ENCODE measurements around the gene FAM170B.

The FAM170B gene

DNA sequence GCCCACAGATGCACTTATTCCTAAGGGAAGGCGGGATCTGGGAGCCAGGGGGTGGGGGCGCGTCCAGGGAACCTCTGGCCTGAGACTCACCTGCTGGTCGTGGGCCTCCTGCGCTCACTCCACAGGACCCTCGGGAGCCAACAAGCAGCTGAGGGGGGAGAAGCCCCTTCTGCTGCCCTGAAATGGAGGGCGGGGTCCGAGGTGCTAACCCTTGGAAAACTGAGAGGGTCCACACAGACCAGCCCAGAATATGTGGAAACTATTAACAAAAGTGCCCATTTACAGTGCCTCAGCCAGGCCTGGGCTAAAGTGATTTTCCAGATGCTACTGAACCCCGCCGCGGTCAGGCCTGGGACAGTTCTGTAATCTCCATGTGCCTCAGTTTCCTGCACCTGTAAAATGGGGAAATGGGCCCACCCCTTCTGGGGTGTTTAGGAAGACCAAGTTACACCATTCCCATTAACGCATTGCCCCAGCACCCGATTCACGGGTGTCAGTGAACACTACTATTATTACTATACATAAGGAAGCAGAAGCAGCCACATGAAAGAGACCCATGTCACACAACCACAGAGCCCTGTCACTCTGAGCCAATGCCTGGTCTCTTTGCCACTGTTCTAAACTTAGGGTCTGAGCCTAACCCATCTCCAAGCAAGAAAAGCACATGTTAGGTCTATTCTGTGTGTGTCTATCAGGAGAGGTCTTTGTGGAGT is 17.9 kb downstream of the FAM170B start:
- CTCF ChIA-PET, result interaction anchor here (1.1 kb wide), 1 partner anchor 292 kb away, joined by 3 read pairs; no protein-coding TSS in a partner anchor
- no peaks in the 10 kb centered on the region for H3K36me3 ChIP-seq (ENCODE audit: control insufficient read depth in 4 of 4, insufficient read depth in 4 of 4, low read length in 3 of 4)
- peak in 2 of 3 donors; percentile 24 to 35 for DNase-seq
- 79% methylated on average over 10 of the region's 14 CpGs for WGBS (ENCODE audit: insufficient coverage)
- peaks cover 0 to 18% (median 9%) of the 10 kb centered on the region in 5 experiments for H3K27me3 ChIP-seq (replicated peaks in 2 of 5; ENCODE audit: control insufficient read depth in 4 of 5, insufficient read depth in 5 of 5, low read length in 4 of 5)
- H3K9me3 ChIP-seq (ENCODE audit: control extremely low read depth in 1 of 5, control insufficient read depth in 4 of 5, insufficient read depth in 2 of 5, low read depth in 1 of 5, low read length in 4 of 5), result no peaks in the 10 kb centered on the region
- peaks cover 0 to 9% (median 4%) of the 10 kb centered on the region in 4 experiments for H3K4me1 ChIP-seq (ENCODE audit: control extremely low read depth in 1 of 4, control insufficient read depth in 4 of 4, insufficient read depth in 4 of 4, low read length in 3 of 4)
- peak overlapping the region in 5 of 7 experiments; percentile 4 to 79 (median 13) for H3K4me3 ChIP-seq (ENCODE audit: control insufficient read depth in 1 of 7, extremely low read depth in 1 of 7, insufficient read depth in 4 of 7, low read depth in 2 of 7, low read length in 6 of 7)
- no peak overlapping the region for H3K27ac ChIP-seq (ENCODE audit: insufficient read depth in 1 of 2, low read depth in 1 of 2, low read length in 2 of 2, poor library complexity in 1 of 2, severe bottlenecking in 2 of 2)
- POLR2A ChIA-PET, result no interaction called here

DNA sequence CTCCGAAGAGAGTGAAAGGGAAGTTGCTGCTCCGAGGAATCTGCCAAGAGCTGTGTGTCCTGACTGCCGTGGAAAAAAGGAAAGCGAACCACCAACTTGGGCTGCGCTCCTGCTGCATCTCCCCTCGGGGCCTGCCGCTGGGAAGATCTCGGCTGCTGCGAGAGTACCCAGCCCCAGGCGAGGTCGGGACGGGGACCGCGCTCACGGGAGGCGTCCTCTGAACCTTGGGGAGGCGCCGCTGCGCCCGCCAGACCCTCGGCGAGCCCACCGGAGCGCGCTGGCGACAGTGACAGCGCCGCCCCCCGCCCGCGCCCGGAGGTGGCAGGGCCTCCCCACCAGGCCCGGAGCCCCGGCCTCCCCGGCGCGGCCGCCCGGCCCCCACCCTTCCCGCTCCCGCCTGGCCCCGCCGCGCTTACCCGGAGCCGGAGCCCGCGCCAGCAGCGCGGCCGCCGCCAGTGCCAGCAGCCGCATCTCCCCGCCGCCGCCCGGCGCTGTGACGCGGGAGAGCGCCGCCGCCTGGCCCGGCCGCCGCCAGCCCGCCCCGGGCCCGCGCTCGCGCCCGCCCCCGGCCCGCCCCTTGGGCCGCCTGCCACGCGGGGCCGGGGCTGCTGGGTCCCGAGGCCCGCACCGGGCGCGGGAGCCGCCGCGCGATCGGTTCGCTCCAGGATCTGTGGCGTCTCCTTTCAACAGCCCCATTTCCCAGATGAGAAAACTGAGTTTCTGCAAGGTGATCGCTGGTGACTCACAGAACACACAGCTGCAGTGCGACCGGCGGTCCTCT is 18.6 kb downstream of the FAM170B start, which contains the start of gene VSTM4:
Gene VSTM4, minus strand, starts transcription at position 508 of the 781 bp plus-strand sequence. Its CDS starts 37 bp downstream, at position 471.
- 1% methylated on average over 69 of the region's 95 CpGs for WGBS (ENCODE audit: insufficient coverage)
- Histone ChIP-seq H3K4me1 (ENCODE audit: control extremely low read depth in 1 of 4, control insufficient read depth in 4 of 4, insufficient read depth in 4 of 4, low read length in 3 of 4) (peaks cover 0 to 9% (median 4%) of the 10 kb centered on the region in 4 experiments), H3K9me3 (ENCODE audit: control extremely low read depth in 1 of 5, control insufficient read depth in 4 of 5, insufficient read depth in 2 of 5, low read depth in 1 of 5, low read length in 4 of 5) (no peaks in the 10 kb centered on the region), H3K27ac (ENCODE audit: insufficient read depth in 1 of 2, low read depth in 1 of 2, low read length in 2 of 2, poor library complexity in 1 of 2, severe bottlenecking in 2 of 2) (no peak within 1 kb of the TSS), H3K36me3 (ENCODE audit: control insufficient read depth in 4 of 4, insufficient read depth in 4 of 4, low read length in 3 of 4) (no peaks in the 10 kb centered on the region), H3K4me3 (ENCODE audit: control insufficient read depth in 1 of 7, extremely low read depth in 1 of 7, insufficient read depth in 4 of 7, low read depth in 2 of 7, low read length in 6 of 7) (peak within 1 kb of the TSS; percentile 28 to 79 (median 58)), H3K27me3 (replicated peaks in 2 of 5; ENCODE audit: control insufficient read depth in 4 of 5, insufficient read depth in 5 of 5, low read length in 4 of 5) (peaks cover 0 to 18% (median 9%) of the 10 kb centered on the region in 5 experiments)
- CTCF ChIA-PET, result interaction anchor here (1.1 to 2.3 kb wide), 2 partner anchors 35 to 292 kb away, joined by 3 to 8 read pairs; no protein-coding TSS in a partner anchor
- POLR2A ChIA-PET, result no interaction called here
- DNase-seq, result peak; percentile 29 to 67 (median 51)

GRCh38 chr10:49114718-49115014 is 19.2 kb downstream of the FAM170B start:
- Histone ChIP-seq H3K4me1 (ENCODE audit: control extremely low read depth in 1 of 4, control insufficient read depth in 4 of 4, insufficient read depth in 4 of 4, low read length in 3 of 4) (peaks cover 0 to 9% (median 4%) of the 10 kb centered on the region in 4 experiments), H3K4me3 (ENCODE audit: control insufficient read depth in 1 of 7, extremely low read depth in 1 of 7, insufficient read depth in 4 of 7, low read depth in 2 of 7, low read length in 6 of 7) (peak overlapping the region; percentile 28 to 79 (median 58)), H3K27ac (ENCODE audit: insufficient read depth in 1 of 2, low read depth in 1 of 2, low read length in 2 of 2, poor library complexity in 1 of 2, severe bottlenecking in 2 of 2) (no peak overlapping the region), H3K27me3 (replicated peaks in 2 of 5; ENCODE audit: control insufficient read depth in 4 of 5, insufficient read depth in 5 of 5, low read length in 4 of 5) (peaks cover 0 to 20% (median 9%) of the 10 kb centered on the region in 5 experiments), H3K36me3 (ENCODE audit: control insufficient read depth in 4 of 4, insufficient read depth in 4 of 4, low read length in 3 of 4) (no peaks in the 10 kb centered on the region), H3K9me3 (ENCODE audit: control extremely low read depth in 1 of 5, control insufficient read depth in 4 of 5, insufficient read depth in 2 of 5, low read depth in 1 of 5, low read length in 4 of 5) (no peaks in the 10 kb centered on the region)
- 80% methylated on average over 4 of the region's 9 CpGs for WGBS (ENCODE audit: insufficient coverage)
- CTCF ChIA-PET, result interaction anchor here (2.3 kb wide), 1 partner anchor 34 kb away, joined by 8 read pairs; no protein-coding TSS in a partner anchor
- POLR2A ChIA-PET, result no interaction called here
- no peak for DNase-seq

DNA sequence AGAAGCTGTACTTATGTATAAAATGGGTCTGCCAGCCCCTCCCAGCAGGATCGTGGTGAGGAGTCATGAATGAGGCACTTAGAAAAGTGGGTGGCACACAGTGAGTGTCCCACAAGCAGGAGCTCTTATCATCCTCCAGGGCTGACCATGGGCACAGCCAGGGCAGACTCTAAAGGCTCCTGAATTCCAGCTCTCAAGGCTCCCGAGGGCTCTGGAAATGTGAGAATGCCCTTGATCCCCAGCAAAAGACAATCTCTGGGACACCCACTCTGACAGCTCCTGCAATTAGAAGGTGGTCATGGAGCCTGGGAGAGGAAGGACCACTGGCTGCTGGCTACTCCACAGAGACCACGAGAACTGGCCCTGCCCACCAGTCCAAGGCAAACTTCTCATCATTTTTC is 20.1 kb downstream of the FAM170B start:
- DNase-seq, result peak in 2 of 3 donors; percentile 8
- WGBS (ENCODE audit: insufficient coverage), result 97% methylated on average over 3 of the region's 3 CpGs
- ChIA-PET CTCF (interaction anchor here (1.1 to 2.3 kb wide), 2 partner anchors 10 to 33 kb away, joined by 5 to 8 read pairs; no protein-coding TSS in a partner anchor), POLR2A (no interaction called here)
- Histone ChIP-seq H3K4me1 (ENCODE audit: control extremely low read depth in 1 of 4, control insufficient read depth in 4 of 4, insufficient read depth in 4 of 4, low read length in 3 of 4) (peaks cover 0 to 9% (median 4%) of the 10 kb centered on the region in 4 experiments), H3K36me3 (ENCODE audit: control insufficient read depth in 4 of 4, insufficient read depth in 4 of 4, low read length in 3 of 4) (no peaks in the 10 kb centered on the region), H3K27ac (ENCODE audit: insufficient read depth in 1 of 2, low read depth in 1 of 2, low read length in 2 of 2, poor library complexity in 1 of 2, severe bottlenecking in 2 of 2) (no peak overlapping the region), H3K9me3 (ENCODE audit: control extremely low read depth in 1 of 5, control insufficient read depth in 4 of 5, insufficient read depth in 2 of 5, low read depth in 1 of 5, low read length in 4 of 5) (no peaks in the 10 kb centered on the region), H3K4me3 (ENCODE audit: control insufficient read depth in 1 of 7, extremely low read depth in 1 of 7, insufficient read depth in 4 of 7, low read depth in 2 of 7, low read length in 6 of 7) (no peak overlapping the region), H3K27me3 (replicated peaks in 2 of 5; ENCODE audit: control insufficient read depth in 4 of 5, insufficient read depth in 5 of 5, low read length in 4 of 5) (peaks cover 0 to 21% (median 9%) of the 10 kb centered on the region in 5 experiments)

GRCh38 chr10:49112851-49113250 is 21.0 kb downstream of the FAM170B start:
- Histone ChIP-seq H3K4me1 (ENCODE audit: control extremely low read depth in 1 of 4, control insufficient read depth in 4 of 4, insufficient read depth in 4 of 4, low read length in 3 of 4) (peaks cover 0 to 9% (median 4%) of the 10 kb centered on the region in 4 experiments), H3K9me3 (ENCODE audit: control extremely low read depth in 1 of 5, control insufficient read depth in 4 of 5, insufficient read depth in 2 of 5, low read depth in 1 of 5, low read length in 4 of 5) (no peaks in the 10 kb centered on the region), H3K4me3 (ENCODE audit: control insufficient read depth in 1 of 7, extremely low read depth in 1 of 7, insufficient read depth in 4 of 7, low read depth in 2 of 7, low read length in 6 of 7) (no peak overlapping the region), H3K27me3 (replicated peaks in 2 of 5; ENCODE audit: control insufficient read depth in 4 of 5, insufficient read depth in 5 of 5, low read length in 4 of 5) (peaks cover 0 to 21% (median 9%) of the 10 kb centered on the region in 5 experiments), H3K36me3 (ENCODE audit: control insufficient read depth in 4 of 4, insufficient read depth in 4 of 4, low read length in 3 of 4) (no peaks in the 10 kb centered on the region), H3K27ac (ENCODE audit: insufficient read depth in 1 of 2, low read depth in 1 of 2, low read length in 2 of 2, poor library complexity in 1 of 2, severe bottlenecking in 2 of 2) (no peak overlapping the region)
- 61% methylated on average over 3 of the region's 3 CpGs for WGBS (ENCODE audit: insufficient coverage)
- CTCF ChIA-PET, result interaction anchor here (1.1 to 2.3 kb wide), 2 partner anchors 9 to 32 kb away, joined by 5 to 8 read pairs; no protein-coding TSS in a partner anchor
- POLR2A ChIA-PET, result no interaction called here
- DNase-seq, result no peak

GRCh38 chr10:49112098-49112497 is 21.7 kb downstream of the FAM170B start:
- Histone ChIP-seq H3K36me3 (ENCODE audit: control insufficient read depth in 4 of 4, insufficient read depth in 4 of 4, low read length in 3 of 4) (no peaks in the 10 kb centered on the region), H3K27me3 (replicated peaks in 2 of 5; ENCODE audit: control insufficient read depth in 4 of 5, insufficient read depth in 5 of 5, low read length in 4 of 5) (peaks cover 0 to 21% (median 8%) of the 10 kb centered on the region in 5 experiments), H3K4me3 (ENCODE audit: control insufficient read depth in 1 of 7, extremely low read depth in 1 of 7, insufficient read depth in 4 of 7, low read depth in 2 of 7, low read length in 6 of 7) (no peak overlapping the region), H3K27ac (ENCODE audit: insufficient read depth in 1 of 2, low read depth in 1 of 2, low read length in 2 of 2, poor library complexity in 1 of 2, severe bottlenecking in 2 of 2) (no peak overlapping the region), H3K4me1 (ENCODE audit: control extremely low read depth in 1 of 4, control insufficient read depth in 4 of 4, insufficient read depth in 4 of 4, low read length in 3 of 4) (peaks cover 0 to 9% (median 4%) of the 10 kb centered on the region in 4 experiments), H3K9me3 (ENCODE audit: control extremely low read depth in 1 of 5, control insufficient read depth in 4 of 5, insufficient read depth in 2 of 5, low read depth in 1 of 5, low read length in 4 of 5) (no peaks in the 10 kb centered on the region)
- ChIA-PET CTCF (no interaction called here), POLR2A (no interaction called here)
- no peak for DNase-seq
- WGBS (ENCODE audit: insufficient coverage), result 94% methylated on average over 2 of the region's 3 CpGs

All from common myeloid progenitor, CD34-positive (primary cell).